Measurements from ENCODE around the gene C19orf12. TPM values are rescaled to one million over a fixed set of nuclear protein-coding genes. Genes with fewer than 3 reads are reported as not detected.
A peak's percentile ranks its signal among the peaks of the same experiment; 100 is the strongest.

The C19orf12 gene
- total and polyA plus RNA-seq, 2 of the 13 experiments (the other 11 are each of a cell fraction or from before 2014, with no cell fraction given) = 17.7 to 34.4 TPM

DNA sequence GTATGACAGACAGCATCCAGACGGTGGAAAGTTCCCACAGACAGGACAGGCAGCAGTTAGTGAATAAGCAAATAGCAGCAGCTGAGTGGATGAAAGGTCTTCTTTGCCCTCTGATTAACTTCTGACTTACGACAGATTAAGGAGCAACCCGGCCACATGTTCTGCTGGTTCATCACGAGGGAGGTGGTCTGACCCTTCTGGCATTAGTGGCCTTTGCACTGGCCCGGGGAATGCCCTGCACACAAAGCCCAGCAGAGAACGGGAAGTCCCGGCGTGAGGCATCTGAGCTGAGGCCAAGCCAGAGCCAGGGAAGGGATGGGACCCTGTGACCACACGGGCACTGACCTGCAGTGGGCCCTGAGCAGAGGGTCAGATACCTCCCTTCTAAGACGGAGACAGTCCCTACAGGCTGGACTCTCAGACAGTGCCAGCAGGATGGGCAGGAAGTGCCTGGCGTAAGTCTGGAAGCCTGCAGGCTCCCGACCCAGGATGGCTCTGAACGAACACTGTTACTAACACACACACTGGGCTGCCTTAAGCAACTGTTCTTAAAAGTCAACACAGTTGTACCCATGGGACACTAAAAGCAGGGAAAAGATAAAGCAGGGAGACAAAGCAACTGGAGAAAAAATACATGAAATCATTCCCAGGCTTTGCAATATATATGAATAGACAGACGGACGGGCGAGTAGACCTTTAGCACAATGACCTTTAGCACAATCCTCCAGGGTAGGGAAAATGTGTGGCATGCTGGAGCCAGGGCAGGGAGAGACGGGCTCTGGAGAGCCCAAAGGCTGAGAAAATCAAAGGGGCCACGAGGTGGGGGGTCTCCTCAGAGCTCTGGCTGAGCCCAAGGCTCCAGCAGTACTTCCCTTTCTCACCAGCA is 6.3 kb downstream of the C19orf12 start (continued):
- TF ChIP-seq, protein P1, sequence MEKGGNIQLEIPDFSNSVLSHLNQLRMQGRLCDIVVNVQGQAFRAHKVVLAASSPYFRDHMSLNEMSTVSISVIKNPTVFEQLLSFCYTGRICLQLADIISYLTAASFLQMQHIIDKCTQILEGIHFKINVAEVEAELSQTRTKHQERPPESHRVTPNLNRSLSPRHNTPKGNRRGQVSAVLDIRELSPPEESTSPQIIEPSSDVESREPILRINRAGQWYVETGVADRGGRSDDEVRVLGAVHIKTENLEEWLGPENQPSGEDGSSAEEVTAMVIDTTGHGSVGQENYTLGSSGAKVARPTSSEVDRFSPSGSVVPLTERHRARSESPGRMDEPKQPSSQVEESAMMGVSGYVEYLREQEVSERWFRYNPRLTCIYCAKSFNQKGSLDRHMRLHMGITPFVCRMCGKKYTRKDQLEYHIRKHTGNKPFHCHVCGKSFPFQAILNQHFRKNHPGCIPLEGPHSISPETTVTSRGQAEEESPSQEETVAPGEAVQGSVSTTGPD (CRISPR knock-in tag; IDR thresholded peaks at IDR 0.05) = 0 out of 2 replicates have a peak, but pooled peaks have one; percentile 39
- no peak for TF ChIP-seq TRIM24 (CRISPR knock-in tag; IDR thresholded peaks at IDR 0.05)
- 0 out of 2 replicates have a peak, but pooled peaks have one; percentile 21 for TF ChIP-seq SNAI1 (CRISPR knock-in tag; IDR thresholded peaks at IDR 0.05; ENCODE audit: borderline replicate concordance)
- TF ChIP-seq, protein P2, sequence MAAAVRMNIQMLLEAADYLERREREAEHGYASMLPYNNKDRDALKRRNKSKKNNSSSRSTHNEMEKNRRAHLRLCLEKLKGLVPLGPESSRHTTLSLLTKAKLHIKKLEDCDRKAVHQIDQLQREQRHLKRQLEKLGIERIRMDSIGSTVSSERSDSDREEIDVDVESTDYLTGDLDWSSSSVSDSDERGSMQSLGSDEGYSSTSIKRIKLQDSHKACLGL (CRISPR knock-in tag; IDR thresholded peaks at IDR 0.05) = 0 out of 2 replicates have a peak, but pooled peaks have one; percentile 28
- TF ChIP-seq ZBTB7B (CRISPR knock-in tag; IDR thresholded peaks at IDR 0.05) = peak; percentile 57
- TF ChIP-seq, protein P3, sequence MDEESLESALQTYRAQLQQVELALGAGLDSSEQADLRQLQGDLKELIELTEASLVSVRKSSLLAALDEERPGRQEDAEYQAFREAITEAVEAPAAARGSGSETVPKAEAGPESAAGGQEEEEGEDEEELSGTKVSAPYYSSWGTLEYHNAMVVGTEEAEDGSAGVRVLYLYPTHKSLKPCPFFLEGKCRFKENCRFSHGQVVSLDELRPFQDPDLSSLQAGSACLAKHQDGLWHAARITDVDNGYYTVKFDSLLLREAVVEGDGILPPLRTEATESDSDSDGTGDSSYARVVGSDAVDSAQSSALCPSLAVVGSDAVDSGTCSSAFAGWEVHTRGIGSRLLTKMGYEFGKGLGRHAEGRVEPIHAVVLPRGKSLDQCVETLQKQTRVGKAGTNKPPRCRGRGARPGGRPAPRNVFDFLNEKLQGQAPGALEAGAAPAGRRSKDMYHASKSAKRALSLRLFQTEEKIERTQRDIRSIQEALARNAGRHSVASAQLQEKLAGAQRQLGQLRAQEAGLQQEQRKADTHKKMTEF (CRISPR knock-in tag; IDR thresholded peaks at IDR 0.05) = 0 out of 2 replicates have a peak, but pooled peaks have one; percentile 44
- TF ChIP-seq, protein P4, sequence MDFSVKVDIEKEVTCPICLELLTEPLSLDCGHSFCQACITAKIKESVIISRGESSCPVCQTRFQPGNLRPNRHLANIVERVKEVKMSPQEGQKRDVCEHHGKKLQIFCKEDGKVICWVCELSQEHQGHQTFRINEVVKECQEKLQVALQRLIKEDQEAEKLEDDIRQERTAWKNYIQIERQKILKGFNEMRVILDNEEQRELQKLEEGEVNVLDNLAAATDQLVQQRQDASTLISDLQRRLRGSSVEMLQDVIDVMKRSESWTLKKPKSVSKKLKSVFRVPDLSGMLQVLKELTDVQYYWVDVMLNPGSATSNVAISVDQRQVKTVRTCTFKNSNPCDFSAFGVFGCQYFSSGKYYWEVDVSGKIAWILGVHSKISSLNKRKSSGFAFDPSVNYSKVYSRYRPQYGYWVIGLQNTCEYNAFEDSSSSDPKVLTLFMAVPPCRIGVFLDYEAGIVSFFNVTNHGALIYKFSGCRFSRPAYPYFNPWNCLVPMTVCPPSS (IDR thresholded peaks at IDR 0.05) = no peak
- TF ChIP-seq, protein P5, sequence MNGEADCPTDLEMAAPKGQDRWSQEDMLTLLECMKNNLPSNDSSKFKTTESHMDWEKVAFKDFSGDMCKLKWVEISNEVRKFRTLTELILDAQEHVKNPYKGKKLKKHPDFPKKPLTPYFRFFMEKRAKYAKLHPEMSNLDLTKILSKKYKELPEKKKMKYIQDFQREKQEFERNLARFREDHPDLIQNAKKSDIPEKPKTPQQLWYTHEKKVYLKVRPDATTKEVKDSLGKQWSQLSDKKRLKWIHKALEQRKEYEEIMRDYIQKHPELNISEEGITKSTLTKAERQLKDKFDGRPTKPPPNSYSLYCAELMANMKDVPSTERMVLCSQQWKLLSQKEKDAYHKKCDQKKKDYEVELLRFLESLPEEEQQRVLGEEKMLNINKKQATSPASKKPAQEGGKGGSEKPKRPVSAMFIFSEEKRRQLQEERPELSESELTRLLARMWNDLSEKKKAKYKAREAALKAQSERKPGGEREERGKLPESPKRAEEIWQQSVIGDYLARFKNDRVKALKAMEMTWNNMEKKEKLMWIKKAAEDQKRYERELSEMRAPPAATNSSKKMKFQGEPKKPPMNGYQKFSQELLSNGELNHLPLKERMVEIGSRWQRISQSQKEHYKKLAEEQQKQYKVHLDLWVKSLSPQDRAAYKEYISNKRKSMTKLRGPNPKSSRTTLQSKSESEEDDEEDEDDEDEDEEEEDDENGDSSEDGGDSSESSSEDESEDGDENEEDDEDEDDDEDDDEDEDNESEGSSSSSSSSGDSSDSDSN (CRISPR knock-in tag; IDR thresholded peaks at IDR 0.05) = peak; percentile 88
- no peak for TF ChIP-seq ZC3H4 (CRISPR knock-in tag; IDR thresholded peaks at IDR 0.05; ENCODE audit: borderline replicate concordance)
- TF ChIP-seq ZSCAN31 (CRISPR knock-in tag; IDR thresholded peaks at IDR 0.05; ENCODE audit: low read depth) = no peak
- TF ChIP-seq, protein P6, sequence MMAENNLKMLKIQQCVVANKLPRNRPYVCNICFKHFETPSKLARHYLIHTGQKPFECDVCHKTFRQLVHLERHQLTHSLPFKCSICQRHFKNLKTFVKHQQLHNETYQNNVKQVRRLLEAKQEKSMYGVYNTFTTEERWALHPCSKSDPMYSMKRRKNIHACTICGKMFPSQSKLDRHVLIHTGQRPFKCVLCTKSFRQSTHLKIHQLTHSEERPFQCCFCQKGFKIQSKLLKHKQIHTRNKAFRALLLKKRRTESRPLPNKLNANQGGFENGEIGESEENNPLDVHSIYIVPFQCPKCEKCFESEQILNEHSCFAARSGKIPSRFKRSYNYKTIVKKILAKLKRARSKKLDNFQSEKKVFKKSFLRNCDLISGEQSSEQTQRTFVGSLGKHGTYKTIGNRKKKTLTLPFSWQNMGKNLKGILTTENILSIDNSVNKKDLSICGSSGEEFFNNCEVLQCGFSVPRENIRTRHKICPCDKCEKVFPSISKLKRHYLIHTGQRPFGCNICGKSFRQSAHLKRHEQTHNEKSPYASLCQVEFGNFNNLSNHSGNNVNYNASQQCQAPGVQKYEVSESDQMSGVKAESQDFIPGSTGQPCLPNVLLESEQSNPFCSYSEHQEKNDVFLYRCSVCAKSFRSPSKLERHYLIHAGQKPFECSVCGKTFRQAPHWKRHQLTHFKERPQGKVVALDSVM (CRISPR knock-in tag; IDR thresholded peaks at IDR 0.05) = no peak
- TF ChIP-seq ZNF674 (CRISPR knock-in tag; IDR thresholded peaks at IDR 0.05; ENCODE audit: low read depth) = no peak
- no peak for TF ChIP-seq RAD51 (IDR thresholded peaks at IDR 0.05; ENCODE audit: borderline replicate concordance)
- no peak for TF ChIP-seq ZNF672 (CRISPR knock-in tag; IDR thresholded peaks at IDR 0.05)
- 0 out of 2 replicates have a peak, but pooled peaks have one; percentile 21 for TF ChIP-seq KLF11 (CRISPR knock-in tag; IDR thresholded peaks at IDR 0.05)
- TF ChIP-seq POLR2AphosphoS5 (IDR thresholded peaks at IDR 0.05; ENCODE audit: low read depth, low read length) = 0 out of 2 replicates have a peak, but pooled peaks have one; percentile 25
- TF ChIP-seq HMG20B (CRISPR knock-in tag; conservative IDR thresholded peaks at IDR 0.05) = no peak
- TF ChIP-seq ZNF878 (CRISPR knock-in tag; IDR thresholded peaks at IDR 0.05) = no peak
- no peak for TF ChIP-seq PRPF4 (IDR thresholded peaks at IDR 0.05; ENCODE audit: low read depth, low read length, poor library complexity, severe bottlenecking)
